ENCODE results near the gene SKA3. TPM values are rescaled to one million over a fixed set of nuclear protein-coding genes. Genes with fewer than 3 reads are reported as not detected.

The SKA3 gene
- total RNA-seq, 6 experiments from 2014 or later, result 0.18 to 2.4 (median 0.75) TPM

GRCh38 chr13:21119526-21119925 lies 56.8 kb downstream of the SKA3 start:
- Histone ChIP-seq H3K4me1 (no peaks in the 10 kb centered on the region), H3K36me3 (no peaks in the 10 kb centered on the region), H3K27ac (no peak overlapping the region), H3K9me3 (no peaks in the 10 kb centered on the region), H3K4me3 (no peak overlapping the region), H3K27me3 (no peaks in the 10 kb centered on the region)
- ATAC-seq, result no peak
- 64% methylated on average over 1 of the region's 2 CpGs for WGBS (ENCODE audit: insufficient coverage, low coverage, low lambda C conversion rate, missing lambda C conversion rate)
- intact Hi-C loops (cut with DNase I), result loop anchor here (10.0 kb wide), 1 partner anchor 355 kb away; no protein-coding TSS in a partner anchor
- no peak for DNase-seq
- TF ChIP-seq POLR2A (IDR thresholded peaks at IDR 0.05) (no peak), CTCF (IDR thresholded peaks at IDR 0.05) (no peak)

GRCh38 chr13:21118180-21118579 lies 58.2 kb downstream of the SKA3 start:
- intact Hi-C loops (cut with DNase I), result loop anchor here (10.0 kb wide), 1 partner anchor 357 kb away; no protein-coding TSS in a partner anchor
- DNase-seq, result no peak
- no peak for TF ChIP-seq CTCF (IDR thresholded peaks at IDR 0.05)
- TF ChIP-seq POLR2A (IDR thresholded peaks at IDR 0.05), result no peak
- no peak for ATAC-seq
- Histone ChIP-seq H3K4me3 (no peak overlapping the region), H3K27ac (no peak overlapping the region), H3K36me3 (no peaks in the 10 kb centered on the region), H3K27me3 (no peaks in the 10 kb centered on the region), H3K4me1 (no peaks in the 10 kb centered on the region), H3K9me3 (no peaks in the 10 kb centered on the region)
- WGBS (ENCODE audit: insufficient coverage, low coverage, low lambda C conversion rate, missing lambda C conversion rate), result 81% methylated on average over 3 of the region's 5 CpGs

- ATAC-seq, result no peak
- no peaks in the 10 kb centered on the region for H3K36me3 ChIP-seq
- TF ChIP-seq CTCF (IDR thresholded peaks at IDR 0.05) (no peak), POLR2A (IDR thresholded peaks at IDR 0.05) (no peak)
- no peak for DNase-seq
- H3K4me1 ChIP-seq, result no peaks in the 10 kb centered on the region
- H3K9me3 ChIP-seq, result no peaks in the 10 kb centered on the region
- 83% methylated on average over 1 of the region's 1 CpG for whole genome bisulfite sequencing (ENCODE audit: insufficient coverage, low coverage, low lambda C conversion rate, missing lambda C conversion rate)
- H3K4me3 ChIP-seq, result no peak overlapping the region
- H3K27ac ChIP-seq, result no peak overlapping the region
- intact Hi-C loops (cut with DNase I), result loop anchor here (10.0 kb wide), 1 partner anchor 358 kb away; no protein-coding TSS in a partner anchor
- no peaks in the 10 kb centered on the region for H3K27me3 ChIP-seq
Measured at GRCh38 chr13:21117104-21117809, 59.1 kb downstream of the SKA3 start.

GRCh38 chr13:21116141-21116540 lies 60.2 kb downstream of the SKA3 start:
- no peaks in the 10 kb centered on the region for H3K4me1 ChIP-seq
- ATAC-seq (no peak), DNase-seq (no peak)
- intact Hi-C loops (cut with DNase I), result loop anchor here (10.0 kb wide), 1 partner anchor 359 kb away; no protein-coding TSS in a partner anchor
- H3K36me3 ChIP-seq, result no peaks in the 10 kb centered on the region
- H3K9me3 ChIP-seq, result no peaks in the 10 kb centered on the region
- H3K27me3 ChIP-seq, result no peaks in the 10 kb centered on the region
- WGBS (ENCODE audit: insufficient coverage, low coverage, low lambda C conversion rate, missing lambda C conversion rate), result 93% methylated on average over 4 of the region's 6 CpGs
- TF ChIP-seq CTCF (IDR thresholded peaks at IDR 0.05) (no peak), POLR2A (IDR thresholded peaks at IDR 0.05) (no peak)
- H3K27ac ChIP-seq, result no peak overlapping the region
- H3K4me3 ChIP-seq, result no peak overlapping the region

All from right lobe of liver (tissue), 6 donors.